Peyer's patch (tissue), 4 donors: ENCODE data around the gene ZNF618. TPM values are rescaled to one million over a fixed set of nuclear protein-coding genes. Genes with fewer than 3 reads are reported as not detected.

Experiments
- DNase-seq, 3 donors: peaks; one replicate each; pipeline ENCODE4 v3.0.0-alpha.2; 2017 to 2019
- H3K27ac ChIP-seq, 4 donors: fragments of 200-600 bp; sonication (generic); one replicate each; pipeline ENCODE4 v1.5.1; 2016 to 2019
- H3K27me3 ChIP-seq, 2 donors: fragments of 200-600 bp; sonication (generic); one replicate each; pipeline ENCODE4 v1.5.1; 2019
- H3K36me3 ChIP-seq, 3 donors: fragments of 200-600 bp; sonication (generic); one replicate each; pipeline ENCODE4 v1.5.1; 2016 to 2019
- H3K4me1 ChIP-seq, 4 donors: fragments of 200-600 bp; sonication (generic); one replicate each; pipeline ENCODE4 v1.5.1; 2016 to 2019
- H3K4me3 ChIP-seq, 4 donors: fragments of 200-600 bp; sonication (generic); 1 replicate in 3 of 4; 2 replicates in 1 of 4; pipeline ENCODE4 v1.5.1; 2016 to 2019; ENCODE audit warnings: mild to moderate bottlenecking in 1 of 4
- H3K9me3 ChIP-seq, 4 donors: fragments of 200-600 bp; sonication (generic); one replicate each; pipeline ENCODE4 v1.5.1; 2016 to 2019; ENCODE audit warnings: mild to moderate bottlenecking in 1 of 4
- CTCF ChIP-seq, 6 experiments: fragments of 450-650 bp in 4 of 6; fragments of 200-600 bp in 2 of 6; sonication (generic) in 1 of 6; IDR thresholded peaks; one replicate each; pipeline ENCODE4 v1.5.1; 2017 to 2019; ENCODE audit warnings: antibody characterized with exemption in 6 of 6, mild to moderate bottlenecking in 3 of 6, moderate library complexity in 1 of 6
- POLR2A ChIP-seq, 2 donors: fragments of 450-650 bp; IDR thresholded peaks; one replicate each; pipeline ENCODE4 v1.5.1; 2017; ENCODE audit warnings: antibody characterized with exemption in 2 of 2, mild to moderate bottlenecking in 2 of 2, moderate library complexity in 2 of 2
- total RNA-seq, 4 donors: library from RNA; depleted of rRNA; stranded (reverse); fragments of >200 nt; gene quantifications; one replicate each; pipeline ENCODE4 v1.1.0, GENCODE V29; 2016

ZNF618 gene
- total RNA-seq, 4 donors from 2014 or later: 2.8 to 26.4 (median 4.1) TPM

- no peak overlapping the region for H3K27ac ChIP-seq
Measured at GRCh38 chr9:113875459-113876150, 504 bp upstream of the ZNF618 start.

GRCh38 chr9:113876993-113877368 lies 872 bp downstream of the ZNF618 start:
- Histone ChIP-seq H3K9me3 (no peaks in the 10 kb centered on the region), H3K27me3 (no peaks in the 10 kb centered on the region), H3K4me3 (peak overlapping the region; percentile 63 to 98 (median 82)), H3K36me3 (no peaks in the 10 kb centered on the region), H3K27ac (peak overlapping the region in 1 of 4 donors; percentile 78), H3K4me1 (no peaks in the 10 kb centered on the region)
- DNase-seq: no peak
- TF ChIP-seq POLR2A (IDR thresholded peaks at IDR 0.05) (no peak), CTCF (IDR thresholded peaks at IDR 0.05) (no peak)

More at GRCh38 chr9:113875459-113876150, 504 bp upstream of the ZNF618 start:
- Histone ChIP-seq H3K4me1 (no peaks in the 10 kb centered on the region), H3K9me3 (no peaks in the 10 kb centered on the region), H3K4me3 (peak overlapping the region in 3 of 4 donors; percentile 36 to 57 (median 50)), H3K27me3 (no peaks in the 10 kb centered on the region), H3K36me3 (no peaks in the 10 kb centered on the region)
- DNase-seq: no peak
- no peak for TF ChIP-seq CTCF (IDR thresholded peaks at IDR 0.05)
- TF ChIP-seq POLR2A (IDR thresholded peaks at IDR 0.05): no peak

GRCh38 chr9:113879318-113879717 lies 3.2 kb downstream of the ZNF618 start:
- no peaks in the 10 kb centered on the region for H3K27me3 ChIP-seq
- TF ChIP-seq POLR2A (IDR thresholded peaks at IDR 0.05) (no peak), CTCF (IDR thresholded peaks at IDR 0.05) (no peak)
- no peaks in the 10 kb centered on the region for H3K9me3 ChIP-seq
- H3K4me1 ChIP-seq: no peaks in the 10 kb centered on the region
- H3K4me3 ChIP-seq: no peak overlapping the region
- no peaks in the 10 kb centered on the region for H3K36me3 ChIP-seq
- no peak for DNase-seq
- H3K27ac ChIP-seq: no peak overlapping the region

GRCh38 chr9:113879911-113880310 lies 3.8 kb downstream of the ZNF618 start:
- Histone ChIP-seq H3K4me1 (no peaks in the 10 kb centered on the region), H3K36me3 (no peaks in the 10 kb centered on the region), H3K27ac (no peak overlapping the region), H3K4me3 (no peak overlapping the region), H3K27me3 (no peaks in the 10 kb centered on the region), H3K9me3 (no peaks in the 10 kb centered on the region)
- DNase-seq: no peak
- TF ChIP-seq POLR2A (IDR thresholded peaks at IDR 0.05) (no peak), CTCF (IDR thresholded peaks at IDR 0.05) (no peak)

GRCh38 chr9:113882181-113882580 lies 6.1 kb downstream of the ZNF618 start:
- no peak for DNase-seq
- no peak for TF ChIP-seq CTCF (IDR thresholded peaks at IDR 0.05)
- no peak for TF ChIP-seq POLR2A (IDR thresholded peaks at IDR 0.05)
- Histone ChIP-seq H3K9me3 (no peaks in the 10 kb centered on the region), H3K27me3 (no peaks in the 10 kb centered on the region), H3K36me3 (no peaks in the 10 kb centered on the region), H3K27ac (no peak overlapping the region), H3K4me1 (peaks cover 0 to 7% (median 0%) of the 10 kb centered on the region in 4 donors), H3K4me3 (no peak overlapping the region)
